ENCODE measurements around the gene SUSD4.
"Not testable (repeated sequence)": the region's sequence is repeated elsewhere in the genome, so short reads cannot be mapped to it uniquely, and the experiment has no call there.

Gene SUSD4

GRCh38 chr1:223285452-223285851 is 78.5 kb downstream of the SUSD4 start:
- no peak for DNase-seq

- not testable (repeated sequence) for DNase-seq
Observed at GRCh38 chr1:223283697-223284096, 80.3 kb downstream of the SUSD4 start.

GRCh38 chr1:223278311-223278710 is 85.7 kb downstream of the SUSD4 start:
- not testable (repeated sequence) for DNase-seq

GRCh38 chr1:223276029-223276428 is 87.9 kb downstream of the SUSD4 start:
- DNase-seq = no peak

- no peak for DNase-seq
Observed at GRCh38 chr1:223273511-223273910, 90.5 kb downstream of the SUSD4 start.

- DNase-seq = no peak
Observed at GRCh38 chr1:223271085-223271781, 92.7 kb downstream of the SUSD4 start.

GRCh38 chr1:223270155-223270554 is 93.8 kb downstream of the SUSD4 start:
- DNase-seq = no peak

GRCh38 chr1:223269006-223269405 is 95.0 kb downstream of the SUSD4 start:
- DNase-seq = no peak

GRCh38 chr1:223266632-223267172 is 97.3 kb downstream of the SUSD4 start:
- no peak for DNase-seq

- no peak for DNase-seq
Observed at GRCh38 chr1:223264983-223265908, 98.7 kb downstream of the SUSD4 start.

GRCh38 chr1:223264529-223264928 is 99.4 kb downstream of the SUSD4 start:
- DNase-seq = no peak

GRCh38 chr1:223261914-223262313 is 102.1 kb downstream of the SUSD4 start:
- no peak for DNase-seq

- DNase-seq = no peak
Observed at GRCh38 chr1:223260712-223261111, 103.3 kb downstream of the SUSD4 start.

- DNase-seq = no peak
Observed at GRCh38 chr1:223259462-223259861, 104.5 kb downstream of the SUSD4 start.

- DNase-seq = no peak
Observed at GRCh38 chr1:223258751-223259198, 105.2 kb downstream of the SUSD4 start.

GRCh38 chr1:223257856-223258550 is 106.0 kb downstream of the SUSD4 start:
- no peak for DNase-seq

- no peak for DNase-seq
Observed at GRCh38 chr1:223256034-223256433, 107.9 kb downstream of the SUSD4 start.

- DNase-seq = no peak
Observed at GRCh38 chr1:223253916-223254315, 110.1 kb downstream of the SUSD4 start.

GRCh38 chr1:223251387-223251786 is 112.6 kb downstream of the SUSD4 start:
- not testable (repeated sequence) for DNase-seq

GRCh38 chr1:223250632-223251015 is 113.4 kb downstream of the SUSD4 start:
- DNase-seq = no peak

GRCh38 chr1:223249854-223250631 is 113.9 kb downstream of the SUSD4 start:
- no peak for DNase-seq

GRCh38 chr1:223248770-223249140 is 115.2 kb downstream of the SUSD4 start:
- DNase-seq = no peak
